Upper lobe of right lung (tissue), 1 donor: ENCODE results near the gene RAD51C. TPM values are rescaled to one million over a fixed set of nuclear protein-coding genes. Genes with fewer than 3 reads are reported as not detected.

Experiments
- ATAC-seq: fragments of 200-7000 bp; cut with Tn5 transposase; one replicate; pipeline ENCODE4 v1.9.1; 2020; ENCODE audit warnings: mild to moderate bottlenecking, moderate library complexity
- DNase-seq: peaks from one replicate; pipeline ENCODE4 v3.0.0-alpha.2; 2020
- H3K27ac ChIP-seq: fragments of 200-600 bp; one replicate; pipeline ENCODE4 v1.8.0; 2022
- H3K27me3 ChIP-seq: fragments of 200-600 bp; one replicate; pipeline ENCODE4 v1.8.0; 2022; ENCODE audit warnings: mild to moderate bottlenecking
- H3K36me3 ChIP-seq: fragments of 200-600 bp; one replicate; pipeline ENCODE4 v1.8.0; 2022
- H3K4me1 ChIP-seq: fragments of 200-600 bp; one replicate; pipeline ENCODE4 v1.8.0; 2022
- H3K4me3 ChIP-seq: fragments of 200-600 bp; one replicate; pipeline ENCODE4 v1.8.0; 2022; ENCODE audit warnings: mild to moderate bottlenecking
- H3K9me3 ChIP-seq: fragments of 200-600 bp; one replicate; pipeline ENCODE4 v1.8.0; 2022
- CTCF ChIP-seq: fragments of 200-600 bp; IDR thresholded peaks from one replicate; pipeline ENCODE4 v1.8.0; 2022; ENCODE audit warnings: antibody characterized with exemption
- intact Hi-C: fragments of 100-400 bp; cut with DNase I; formaldehyde crosslinking; loops from one replicate; pipeline ENCODE4 v1.11.0; 2022
- total RNA-seq: library from RNA; stranded (reverse); fragmentation: NEBNext Ultra II Directional; extraction: Animal tissue kit (Norgen Biotek cat#: 25700); gene quantifications from one replicate; pipeline ENCODE4 v1.2.1, GENCODE V29; 2021
- donor health status: DM: no; HTN: yes; CAD: no; lungs with severe emphysema.

The RAD51C gene
- total RNA-seq, 1 donor from 2014 or later, result 15.3 TPM

- H3K4me1 ChIP-seq, result peaks cover 17% of the 10 kb centered on the region
- no peaks in the 10 kb centered on the region for H3K36me3 ChIP-seq
- no peak within 1 kb of the TSS for H3K27ac ChIP-seq
- ATAC-seq (peak; percentile 93), DNase-seq (peak; percentile 69)
- H3K9me3 ChIP-seq, result no peaks in the 10 kb centered on the region
- peak within 1 kb of the TSS; percentile 52 for H3K4me3 ChIP-seq
- H3K27me3 ChIP-seq, result peaks cover 61% of the 10 kb centered on the region
- intact Hi-C loops, result no loop called here
- no peak for TF ChIP-seq CTCF
These were observed 63.3 kb downstream of the RAD51C start, which contains the start of gene PPM1E for GRCh38 chr17:58755577-58756245. Gene PPM1E (plus strand): TSS chr17:58755854.

GRCh38 chr17:58756246-58757161 lies 64.1 kb downstream of the RAD51C start:
- intact Hi-C loops, result no loop called here
- Histone ChIP-seq H3K27ac (no peak overlapping the region), H3K9me3 (no peaks in the 10 kb centered on the region), H3K27me3 (peaks cover 66% of the 10 kb centered on the region), H3K4me1 (peaks cover 17% of the 10 kb centered on the region), H3K36me3 (no peaks in the 10 kb centered on the region), H3K4me3 (peak overlapping the region; percentile 52)
- ATAC-seq (peak; percentile 61), DNase-seq (no peak)
- TF ChIP-seq CTCF, result no peak

- TF ChIP-seq CTCF, result no peak
- DNase-seq, result no peak
- intact Hi-C loops, result no loop called here
These were observed 64.8 kb downstream of the RAD51C start for GRCh38 chr17:58757162-58757613.

GRCh38 chr17:58758890-58759289 lies 66.5 kb downstream of the RAD51C start:
- Histone ChIP-seq H3K4me3 (no peak overlapping the region), H3K9me3 (no peaks in the 10 kb centered on the region), H3K27ac (no peak overlapping the region), H3K36me3 (no peaks in the 10 kb centered on the region), H3K27me3 (peaks cover 66% of the 10 kb centered on the region), H3K4me1 (peaks cover 17% of the 10 kb centered on the region)
- DNase-seq (no peak), ATAC-seq (no peak)
- TF ChIP-seq CTCF, result no peak
- intact Hi-C loops, result no loop called here

More at GRCh38 chr17:58757162-58757613, 64.8 kb downstream of the RAD51C start:
- H3K4me3 ChIP-seq, result no peak overlapping the region
- H3K27ac ChIP-seq, result no peak overlapping the region
- H3K9me3 ChIP-seq, result no peaks in the 10 kb centered on the region
- H3K27me3 ChIP-seq, result peaks cover 66% of the 10 kb centered on the region
- ATAC-seq, result no peak
- no peaks in the 10 kb centered on the region for H3K36me3 ChIP-seq
- H3K4me1 ChIP-seq, result peaks cover 17% of the 10 kb centered on the region

GRCh38 chr17:58759522-58759921 lies 67.1 kb downstream of the RAD51C start:
- no peak for ATAC-seq
- H3K4me1 ChIP-seq, result peaks cover 17% of the 10 kb centered on the region
- H3K4me3 ChIP-seq, result no peak overlapping the region
- intact Hi-C loops, result no loop called here
- no peak for DNase-seq
- TF ChIP-seq CTCF, result no peak
- H3K9me3 ChIP-seq, result no peaks in the 10 kb centered on the region
- peaks cover 65% of the 10 kb centered on the region for H3K27me3 ChIP-seq
- H3K36me3 ChIP-seq, result no peaks in the 10 kb centered on the region
- no peak overlapping the region for H3K27ac ChIP-seq
